Small intestine (tissue), 4 donors: ENCODE data around the gene CEP192. TPM values are rescaled to one million over a fixed set of nuclear protein-coding genes. Genes with fewer than 3 reads are reported as not detected.

Experiments
- polyA plus RNA-seq, 4 donors: library from polyadenylated mRNA; stranded (reverse) in 3 of 4; unstranded in 1 of 4; fragments of 200-250 nt in 3 of 4; fragments of 120-200 nt in 1 of 4; gene quantifications; one replicate each; pipeline versions ENCODE4 v1.2.1 to v1.2.3, GENCODE V29; 2013
- donor health status: healthy with polysubstance abuse.
- donor health status: Bipolar disorder and iron deficiency.
- donor health status: healthy.

CEP192 gene
- polyA plus RNA-seq, 4 donors: 9.6 to 29.3 (median 12.4) TPM

Other genes starting within 250 kb of the CEP192 start
- gene PTPN2, start 107.1 kb upstream of the CEP192 start, polyA plus RNA-seq: 10 to 100 TPM; 25.7 to 53.9 (median 31.1) TPM
- gene SEH1L, start 43.4 kb upstream of the CEP192 start, polyA plus RNA-seq: 10 to 100 TPM; 15.2 to 30.9 (median 18.0) TPM
- gene LDLRAD4, start 227.4 kb downstream of the CEP192 start, polyA plus RNA-seq: 10 to 100 TPM in 1 of 4 donors, 1 to 10 TPM in 3; 2.7 to 17.6 (median 7.0) TPM